Keratinocyte (primary cell): ENCODE measurements around the gene WASHC2C.
"Not testable (repeated sequence)": the region's sequence is repeated elsewhere in the genome, so short reads cannot be mapped to it uniquely, and the experiment has no call there.

Experiments used
- EZH2 ChIP-seq: IDR thresholded peaks from one replicate; pipeline ENCODE4 v1.6.1; 2012; ENCODE audit warnings: inconsistent platforms, mild to moderate bottlenecking, low read length, moderate library complexity
- TF ChIP-seq, protein P1 (sequence below), 3 experiments: IDR thresholded peaks in 1 of 3; conservative IDR thresholded peaks in 1 of 3; optimal IDR thresholded peaks in 1 of 3; 2 replicates in 2 of 3; 3 replicates in 1 of 3; pipeline versions ENCODE3 to v1.5.1; 2011; ENCODE audit warnings: low read length in 3 of 3, mild to moderate bottlenecking in 3 of 3, moderate library complexity in 2 of 3, control low read depth in 1 of 3, inconsistent platforms in 1 of 3; ENCODE audit not compliant: insufficient read depth in 2 of 3; ENCODE audit errors: extremely low read depth in 1 of 3

DNA sequence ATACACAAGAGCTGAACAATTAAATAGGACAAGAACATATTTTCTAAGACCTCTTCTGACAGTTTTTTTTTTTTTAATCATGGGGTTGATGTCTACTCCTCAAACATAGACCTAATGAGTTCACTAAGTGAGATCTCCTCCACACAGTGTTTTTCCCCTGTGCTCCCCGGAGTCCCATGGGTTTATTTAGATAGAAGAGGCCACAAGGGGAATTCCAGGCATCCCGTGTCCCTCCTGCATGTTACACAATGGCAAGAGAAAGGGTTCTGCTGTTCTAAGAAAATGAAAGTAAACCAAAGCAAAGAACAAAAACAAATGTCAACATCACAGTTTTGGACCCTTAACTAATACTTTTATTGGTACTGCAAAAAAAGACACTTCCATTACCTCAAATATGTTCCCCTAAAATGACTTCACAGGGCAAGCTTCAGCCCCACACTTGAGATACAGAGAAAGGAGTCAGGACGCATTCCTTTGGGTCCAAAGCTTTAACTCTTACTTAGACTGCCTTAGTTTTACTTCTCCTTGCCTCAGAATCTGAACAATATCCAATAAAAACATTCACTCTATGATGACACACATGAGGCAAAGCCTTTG is 16.8 kb upstream of the WASHC2C start:
- TF ChIP-seq, protein P1, sequence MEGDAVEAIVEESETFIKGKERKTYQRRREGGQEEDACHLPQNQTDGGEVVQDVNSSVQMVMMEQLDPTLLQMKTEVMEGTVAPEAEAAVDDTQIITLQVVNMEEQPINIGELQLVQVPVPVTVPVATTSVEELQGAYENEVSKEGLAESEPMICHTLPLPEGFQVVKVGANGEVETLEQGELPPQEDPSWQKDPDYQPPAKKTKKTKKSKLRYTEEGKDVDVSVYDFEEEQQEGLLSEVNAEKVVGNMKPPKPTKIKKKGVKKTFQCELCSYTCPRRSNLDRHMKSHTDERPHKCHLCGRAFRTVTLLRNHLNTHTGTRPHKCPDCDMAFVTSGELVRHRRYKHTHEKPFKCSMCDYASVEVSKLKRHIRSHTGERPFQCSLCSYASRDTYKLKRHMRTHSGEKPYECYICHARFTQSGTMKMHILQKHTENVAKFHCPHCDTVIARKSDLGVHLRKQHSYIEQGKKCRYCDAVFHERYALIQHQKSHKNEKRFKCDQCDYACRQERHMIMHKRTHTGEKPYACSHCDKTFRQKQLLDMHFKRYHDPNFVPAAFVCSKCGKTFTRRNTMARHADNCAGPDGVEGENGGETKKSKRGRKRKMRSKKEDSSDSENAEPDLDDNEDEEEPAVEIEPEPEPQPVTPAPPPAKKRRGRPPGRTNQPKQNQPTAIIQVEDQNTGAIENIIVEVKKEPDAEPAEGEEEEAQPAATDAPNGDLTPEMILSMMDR (optimal IDR thresholded peaks at IDR 0.05 in 1 of 3, IDR thresholded peaks at IDR 0.05 in 1 of 3, conservative IDR thresholded peaks at IDR 0.05 in 1 of 3; ENCODE audit: extremely low read depth in 1 of 3, insufficient read depth in 2 of 3, low read length in 3 of 3), result not testable (repeated sequence)
- TF ChIP-seq EZH2, result not testable (repeated sequence)
